ENCODE data around the gene MRPS31. TPM values are rescaled to one million over a fixed set of nuclear protein-coding genes. Genes with fewer than 3 reads are reported as not detected.

MRPS31 gene
- total and polyA plus RNA-seq, 12 donors, result 13.1 to 115 (median 24.9) TPM

GRCh38 chr13:40814803-40815202, 43.8 kb upstream of the MRPS31 start:
- H3K27ac ChIP-seq, result no peak overlapping the region
- TF ChIP-seq CTCF (IDR thresholded peaks at IDR 0.05), result no peak
- intact Hi-C loops (cut with DNase I), result no loop called here
- 95 to 99% (median 98%) methylated on average over 2 of the region's 2 CpGs for WGBS, 4 donors
- H3K36me3 ChIP-seq (replicated peaks in 1 of 2), result no peaks in the 10 kb centered on the region
- H3K4me1 ChIP-seq (replicated peaks in 1 of 2), result no peaks in the 10 kb centered on the region
- H3K4me3 ChIP-seq, result no peak overlapping the region
- H3K27me3 ChIP-seq, result no peaks in the 10 kb centered on the region
- DNase-seq, result no peak
- H3K9me3 ChIP-seq (replicated peaks in 1 of 3), result no peaks in the 10 kb centered on the region

GRCh38 chr13:40813667-40814454, 42.9 kb upstream of the MRPS31 start:
- no peaks in the 10 kb centered on the region for H3K9me3 ChIP-seq (replicated peaks in 1 of 3)
- H3K27me3 ChIP-seq, result no peaks in the 10 kb centered on the region
- TF ChIP-seq CTCF (IDR thresholded peaks at IDR 0.05) (peak; percentile 5 to 42 (median 34)), POLR2A (IDR thresholded peaks at IDR 0.05) (no peak)
- intact Hi-C loops (cut with DNase I), result no loop called here
- no peak for DNase-seq
- H3K4me3 ChIP-seq, result no peak overlapping the region
- no peaks in the 10 kb centered on the region for H3K4me1 ChIP-seq (replicated peaks in 1 of 2)
- no peak overlapping the region for H3K27ac ChIP-seq
- H3K36me3 ChIP-seq (replicated peaks in 1 of 2), result no peaks in the 10 kb centered on the region
- WGBS, 4 donors, result 38 to 89% (median 84%) methylated on average over 2 to 7 of the region's 7 CpGs

- TF ChIP-seq POLR2A (IDR thresholded peaks at IDR 0.05) (no peak), CTCF (IDR thresholded peaks at IDR 0.05) (no peak)
- 92 to 100% (median 97%) methylated on average over 1 to 6 of the region's 6 CpGs for WGBS, 4 donors
- Histone ChIP-seq H3K27me3 (no peaks in the 10 kb centered on the region), H3K4me1 (replicated peaks in 1 of 2) (no peaks in the 10 kb centered on the region), H3K4me3 (no peak overlapping the region), H3K36me3 (replicated peaks in 1 of 2) (no peaks in the 10 kb centered on the region), H3K9me3 (replicated peaks in 1 of 3) (no peaks in the 10 kb centered on the region), H3K27ac (no peak overlapping the region)
- DNase-seq, result no peak
- intact Hi-C loops (cut with DNase I), result no loop called here
Measured at GRCh38 chr13:40812724-40813445, 41.9 kb upstream of the MRPS31 start.

GRCh38 chr13:40812102-40812501, 41.1 kb upstream of the MRPS31 start:
- TF ChIP-seq CTCF (IDR thresholded peaks at IDR 0.05), result no peak
- TF ChIP-seq POLR2A (IDR thresholded peaks at IDR 0.05), result no peak
- no peaks in the 10 kb centered on the region for H3K4me1 ChIP-seq (replicated peaks in 1 of 2)
- DNase-seq, result no peak
- 77 to 82% (median 79%) methylated on average over 4 of the region's 4 CpGs for WGBS, 4 donors
- intact Hi-C loops (cut with DNase I), result no loop called here
- no peaks in the 10 kb centered on the region for H3K36me3 ChIP-seq (replicated peaks in 1 of 2)
- H3K27ac ChIP-seq, result no peak overlapping the region
- no peaks in the 10 kb centered on the region for H3K9me3 ChIP-seq (replicated peaks in 1 of 3)
- no peak overlapping the region for H3K4me3 ChIP-seq
- H3K27me3 ChIP-seq, result no peaks in the 10 kb centered on the region

All from adrenal gland (tissue), 12 donors.